ENCODE results near the gene SLC45A3.

SLC45A3 gene

DNA sequence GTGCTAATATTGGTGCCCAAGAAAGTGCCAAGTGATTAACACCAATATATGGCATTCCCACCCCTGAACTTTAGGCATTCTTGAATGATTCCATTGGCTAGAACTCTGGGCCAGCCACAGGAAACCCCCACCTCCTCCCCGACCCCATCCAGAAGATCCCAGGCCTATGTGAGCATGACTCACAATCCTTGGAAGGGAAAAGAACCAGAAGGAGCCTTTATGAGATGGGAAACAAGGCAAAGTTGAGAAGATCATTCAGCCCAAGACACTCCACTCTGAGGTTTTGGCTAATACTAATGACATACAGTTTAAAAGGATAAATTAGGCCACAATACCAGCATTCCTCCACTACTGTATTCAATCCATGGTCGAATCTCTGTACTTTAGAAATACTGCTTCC, 70.3 kb downstream of the SLC45A3 start:
- no peak for DNase-seq (ENCODE audit: low read depth in 2 of 2)
